Urinary bladder (tissue), 4 donors: ENCODE results near the gene ASB16. TPM values are rescaled to one million over a fixed set of nuclear protein-coding genes. Genes with fewer than 3 reads are reported as not detected.
"Not testable (repeated sequence)": the region's sequence is repeated elsewhere in the genome, so short reads cannot be mapped to it uniquely, and the experiment has no call there.

Experiments used
- DNase-seq: peaks from one replicate; pipeline ENCODE4 v3.0.0-alpha.2; 2015; ENCODE audit errors: extremely low spot score
- H3K27ac ChIP-seq: one replicate; pipeline ENCODE4 v1.5.1; 2013; ENCODE audit warnings: low read depth, mild to moderate bottlenecking, moderate library complexity
- H3K36me3 ChIP-seq: one replicate; pipeline ENCODE4 v1.6.1; 2013; ENCODE audit warnings: mild to moderate bottlenecking, moderate library complexity; ENCODE audit not compliant: insufficient read depth
- H3K4me1 ChIP-seq: one replicate; pipeline ENCODE4 v1.6.1; 2013; ENCODE audit warnings: mild to moderate bottlenecking, moderate library complexity; ENCODE audit not compliant: insufficient read depth
- H3K4me3 ChIP-seq: one replicate; pipeline ENCODE4 v1.5.1; 2013; ENCODE audit warnings: low read depth, low read length
- WGBS: extraction: QIAGEN DNeasy Blood & Tissue Kit; methylation state at CpG from one replicate; pipeline ENCODE4 v1.1.7; 2013; 5-methylcytosine and 5-hydroxymethylcytosine counted together
- polyA plus RNA-seq: library from polyadenylated mRNA; stranded (reverse); fragments of 200-250 nt; gene quantifications from one replicate; pipeline ENCODE4 v1.2.3, GENCODE V29; 2013
- total RNA-seq: library from RNA; depleted of rRNA; stranded (reverse); fragments of >200 nt; gene quantifications from one replicate; pipeline ENCODE4 v1.2.3, GENCODE V29; 2014
- donor health status: healthy with polysubstance abuse.
- donor health status: healthy.

The ASB16 gene
- total and polyA plus RNA-seq, 2 donors, result 0.69 to 1.2 TPM

DNA sequence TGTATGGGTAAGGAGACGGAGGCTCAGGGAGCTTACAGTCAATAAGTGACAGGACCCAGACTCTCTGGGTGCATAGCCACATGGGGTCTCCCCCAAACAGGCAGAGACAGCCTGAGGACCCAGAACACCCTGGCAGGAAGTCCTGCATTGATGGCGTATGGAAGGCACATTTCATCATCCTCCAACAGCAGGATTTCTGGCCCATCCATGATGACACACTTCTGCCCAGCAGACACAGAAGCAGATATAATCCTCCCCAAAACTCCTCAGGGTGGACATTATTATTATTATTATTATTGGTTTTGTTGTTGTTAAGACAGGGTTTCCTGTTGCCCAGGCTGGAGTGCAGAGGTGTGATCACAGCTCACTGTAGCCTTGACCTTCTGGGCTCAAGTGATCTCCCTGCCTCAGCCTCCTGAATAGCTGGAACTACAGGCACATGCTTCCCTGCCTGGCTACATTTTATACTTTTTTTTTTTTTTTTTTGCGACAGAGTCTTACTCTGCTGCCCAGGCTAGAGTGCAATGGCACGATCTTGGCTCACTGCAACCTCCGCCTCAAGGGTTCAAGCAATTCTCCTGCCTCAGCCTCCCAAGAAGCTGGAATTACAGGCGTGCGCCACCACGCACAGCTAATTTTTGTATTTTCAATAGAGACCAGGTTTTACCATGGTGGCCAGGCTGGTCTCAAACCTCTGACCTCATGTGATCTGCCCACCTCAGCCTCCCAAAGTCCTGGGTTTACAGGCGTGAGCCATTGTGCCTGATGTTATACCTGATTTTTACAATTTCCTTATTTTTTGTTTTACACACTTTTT, 35.5 kb upstream of the ASB16 start:
- Histone ChIP-seq H3K27ac (no peak overlapping the region), H3K4me1 (no peaks in the 10 kb centered on the region), H3K36me3 (no peaks in the 10 kb centered on the region), H3K4me3 (no peak overlapping the region)
- 90% methylated on average over 9 of the region's 9 CpGs for WGBS
- no peak for DNase-seq

DNA sequence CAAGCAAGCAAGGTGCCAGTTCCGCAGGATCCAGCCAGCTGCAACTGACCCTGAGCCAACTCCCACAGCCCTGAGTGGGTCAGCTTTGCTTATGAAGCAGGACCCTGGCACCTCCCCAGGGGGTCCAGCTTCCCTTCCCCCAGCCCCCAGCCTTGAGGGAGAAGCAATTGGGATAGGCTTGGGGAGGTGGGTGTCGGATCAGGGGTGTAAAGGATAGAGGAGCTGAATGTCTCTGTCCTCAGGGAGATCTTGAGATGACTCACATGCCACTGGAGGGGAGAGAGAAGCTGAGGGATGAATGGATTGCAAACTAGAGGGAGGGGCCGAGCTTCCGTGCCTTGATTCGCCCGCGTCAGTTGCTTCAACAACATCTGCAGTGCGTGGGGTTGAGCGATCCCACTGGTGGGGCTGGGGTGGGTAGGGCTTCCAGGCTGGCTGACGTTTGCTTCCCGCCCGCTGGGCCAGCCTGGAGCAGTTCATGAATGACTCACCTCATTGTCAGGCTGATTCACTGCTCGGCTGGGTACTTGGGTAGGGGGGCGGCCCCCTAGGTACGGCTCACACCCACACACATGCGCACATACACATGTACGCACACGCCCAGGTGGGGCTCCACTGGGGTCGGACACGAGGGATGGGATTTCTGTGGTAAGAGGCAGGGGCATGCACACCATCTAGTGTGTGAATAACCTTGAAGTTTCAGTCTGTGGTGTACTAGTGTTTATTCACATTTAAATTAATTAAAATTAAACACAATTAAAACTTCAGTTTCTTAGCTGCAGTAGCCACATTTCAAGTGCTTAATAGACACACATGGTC, 32.4 kb upstream of the ASB16 start:
- Histone ChIP-seq H3K36me3 (no peaks in the 10 kb centered on the region), H3K27ac (no peak overlapping the region), H3K4me1 (no peaks in the 10 kb centered on the region), H3K4me3 (no peak overlapping the region)
- peak; percentile 71 for DNase-seq
- WGBS, result 2% methylated on average over 20 of the region's 20 CpGs

DNA sequence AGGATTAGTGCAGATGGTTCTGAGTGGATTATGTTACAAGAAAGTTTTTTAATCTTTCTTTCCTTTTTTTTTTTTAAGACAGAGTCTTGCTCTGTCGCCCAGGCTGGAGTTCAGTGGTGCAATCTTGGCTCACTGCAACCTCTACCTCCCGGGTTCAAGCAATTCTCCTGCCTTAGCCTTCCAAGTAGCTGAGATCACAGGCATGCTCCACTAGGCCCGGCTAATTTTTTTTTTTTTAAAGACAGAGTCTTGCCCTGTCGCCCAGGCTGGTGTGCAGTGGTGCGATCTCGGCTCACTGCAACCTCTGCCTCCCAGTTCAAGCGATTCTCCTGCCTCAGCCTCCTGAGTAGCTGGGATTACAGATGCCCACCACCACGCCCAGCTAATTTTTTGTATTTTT, 26.6 kb upstream of the ASB16 start:
- 90% methylated on average over 8 of the region's 8 CpGs for WGBS
- H3K4me3 ChIP-seq, H3K4me1 ChIP-seq, H3K36me3 ChIP-seq, H3K27ac ChIP-seq, DNase-seq: not testable (repeated sequence)

DNA sequence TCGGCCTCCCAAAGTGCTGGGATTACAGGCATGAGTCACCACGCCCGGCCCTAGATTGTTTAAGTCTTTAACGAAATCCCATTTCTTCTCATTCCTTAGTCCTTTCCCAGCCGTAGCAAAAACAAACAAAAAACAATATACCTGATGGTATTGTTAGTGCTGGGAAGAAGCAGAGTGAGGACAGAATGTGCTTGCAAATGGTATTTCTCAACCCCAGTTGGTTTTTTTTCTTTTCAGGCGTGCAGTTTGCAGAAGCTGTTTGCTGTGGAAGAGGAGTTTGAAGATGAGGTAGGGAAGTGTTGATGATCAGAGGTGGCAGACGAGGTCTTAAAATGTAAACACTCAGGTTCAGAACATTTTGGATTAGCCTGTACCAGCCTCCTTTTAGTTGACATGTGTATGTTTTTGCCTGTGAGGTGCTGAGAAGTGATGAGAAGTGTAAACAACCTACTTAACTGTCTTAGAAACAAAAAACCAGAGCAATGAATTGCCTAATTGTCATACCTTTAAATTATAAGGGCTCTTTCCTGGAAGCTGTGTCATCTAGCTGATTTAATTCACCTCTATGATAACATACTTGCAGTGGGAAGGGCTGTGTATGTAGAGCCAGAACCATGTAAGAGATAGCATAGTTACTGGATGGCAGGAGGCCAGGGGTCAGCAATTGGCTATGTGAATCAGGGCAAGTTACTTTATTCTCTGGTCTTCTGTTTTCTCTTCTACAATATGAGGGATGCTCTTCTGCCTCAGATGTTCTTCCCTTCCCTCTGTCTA, 25.4 kb upstream of the ASB16 start:
- WGBS, result 88% methylated on average over 7 of the region's 7 CpGs

DNA sequence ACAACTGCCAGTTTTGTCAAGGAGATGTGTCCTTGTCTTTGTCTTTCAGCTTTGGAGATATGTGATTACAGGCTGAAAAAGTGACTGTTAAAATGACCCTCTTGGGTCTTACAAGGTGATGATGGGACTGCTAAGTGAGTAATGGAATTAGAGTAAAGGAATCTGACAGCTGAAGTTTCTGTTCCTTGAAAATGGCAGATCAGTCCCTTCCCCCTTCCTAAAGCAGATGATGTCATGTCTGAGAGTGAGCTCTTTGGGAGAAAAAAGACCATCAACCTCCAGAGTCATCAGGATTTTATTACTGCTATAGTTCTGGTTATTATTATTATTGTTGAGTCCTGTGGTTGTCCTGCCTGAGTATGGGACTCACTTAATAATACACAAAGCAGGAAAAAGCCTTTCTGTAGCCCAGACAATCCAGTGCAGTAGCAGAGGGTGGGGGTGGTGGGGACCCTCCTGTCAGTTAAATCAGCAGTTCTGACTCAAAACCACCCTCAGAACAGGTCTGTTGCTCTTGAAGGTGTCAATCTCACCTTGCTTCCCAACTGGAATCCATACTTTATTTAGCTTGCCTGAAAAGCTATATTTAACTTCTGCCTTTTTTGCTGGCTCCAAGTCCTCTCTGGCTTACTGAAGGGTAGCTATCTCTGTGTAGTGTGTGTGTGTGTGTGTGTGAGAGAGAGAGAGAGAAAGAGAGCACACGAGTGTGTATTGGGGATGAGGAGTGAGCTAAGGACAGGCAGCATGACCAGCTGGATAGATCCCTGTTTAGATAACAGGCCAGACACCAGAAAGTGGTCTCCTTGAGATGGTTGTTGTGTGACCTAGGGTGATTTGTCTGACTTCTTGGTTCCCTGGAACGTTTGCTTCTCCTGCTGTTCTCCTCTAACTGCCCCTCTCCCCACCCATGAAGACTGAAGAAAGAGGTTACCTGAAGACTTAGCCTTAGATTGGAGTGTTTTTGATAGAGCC, 23.8 kb upstream of the ASB16 start:
- Histone ChIP-seq H3K36me3 (no peaks in the 10 kb centered on the region), H3K4me1 (no peaks in the 10 kb centered on the region), H3K4me3 (no peak overlapping the region), H3K27ac (no peak overlapping the region)
- DNase-seq, result no peak
- WGBS, result 36% methylated on average over 2 of the region's 2 CpGs

More for the DNA sequence above, 25.4 kb upstream of the ASB16 start:
- Histone ChIP-seq H3K4me3 (no peak overlapping the region), H3K27ac (no peak overlapping the region), H3K4me1 (no peaks in the 10 kb centered on the region), H3K36me3 (no peaks in the 10 kb centered on the region)
- DNase-seq, result no peak

DNA sequence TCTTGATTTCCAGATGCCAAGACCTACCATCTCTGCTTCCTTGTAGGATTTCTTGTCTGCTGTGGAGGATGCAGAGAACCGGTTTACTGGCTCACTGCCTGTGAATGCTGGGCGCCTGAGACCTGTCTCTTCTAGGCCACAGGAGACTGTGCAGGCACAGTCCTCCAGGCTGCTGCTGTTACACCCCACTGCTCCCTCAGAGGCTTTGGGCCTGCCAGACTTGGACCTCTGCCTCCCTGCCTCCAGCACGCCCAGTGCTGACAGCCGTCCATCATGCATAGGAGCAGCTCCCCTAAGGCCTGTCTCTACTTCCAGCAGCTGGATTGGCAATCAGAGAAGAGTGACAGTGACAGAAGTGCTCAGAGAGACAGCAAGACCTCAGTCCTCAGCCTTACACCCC, 22.7 kb upstream of the ASB16 start:
- H3K27ac ChIP-seq, result no peak overlapping the region
- 88% methylated on average over 4 of the region's 4 CpGs for WGBS
- DNase-seq, result no peak
- H3K4me1 ChIP-seq, result no peaks in the 10 kb centered on the region
- no peak overlapping the region for H3K4me3 ChIP-seq
- H3K36me3 ChIP-seq, result no peaks in the 10 kb centered on the region

DNA sequence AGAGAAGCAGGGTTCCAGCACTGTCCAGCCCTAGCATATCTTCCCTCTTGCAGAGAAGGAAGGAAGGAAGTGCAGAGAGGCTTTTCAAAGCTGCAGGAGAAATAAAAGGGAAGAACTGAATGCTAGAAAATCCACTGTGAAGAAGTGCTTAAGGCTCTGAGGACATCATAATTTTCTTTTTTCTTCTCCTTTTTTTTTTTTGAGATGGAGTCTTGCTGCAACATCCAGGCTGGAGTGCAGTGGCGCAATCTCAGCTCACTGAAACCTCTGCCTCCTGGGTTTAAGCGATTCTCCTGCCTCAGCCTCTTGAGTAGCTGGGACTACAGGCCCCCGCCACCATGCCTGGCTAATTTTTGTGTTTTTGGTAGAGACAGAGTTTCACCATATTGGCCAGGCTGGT, 21.4 kb upstream of the ASB16 start:
- not testable (repeated sequence) for H3K4me1 ChIP-seq, DNase-seq, H3K27ac ChIP-seq, H3K36me3 ChIP-seq, H3K4me3 ChIP-seq
- 96% methylated on average over 3 of the region's 3 CpGs for WGBS

DNA sequence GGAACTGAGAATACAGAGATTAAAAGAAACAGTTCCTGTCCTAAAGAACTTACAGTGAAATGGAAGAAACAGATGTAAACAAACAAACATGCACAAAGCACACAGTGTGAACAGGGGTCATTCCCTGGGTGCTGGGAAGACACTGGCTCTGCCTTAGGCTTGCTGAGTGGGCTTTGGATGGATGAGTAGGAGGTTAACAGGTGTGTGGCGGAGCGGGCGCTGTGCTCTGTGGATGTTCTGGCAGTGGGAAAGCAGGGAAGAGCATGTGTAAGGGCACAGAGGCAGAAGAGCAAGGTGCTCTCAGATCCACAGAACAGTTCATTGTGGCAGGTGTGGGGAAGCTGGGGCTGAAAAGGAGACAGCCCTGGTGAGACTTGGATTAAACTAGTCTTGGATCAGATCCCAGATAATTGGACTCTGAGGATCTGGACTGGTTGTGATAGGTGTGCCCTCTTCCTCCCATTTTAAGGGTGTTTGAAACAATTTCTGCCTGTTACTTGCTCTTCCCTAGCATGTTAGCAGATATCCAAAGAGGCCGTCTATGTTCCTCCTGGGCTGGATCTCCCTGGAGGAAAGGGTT, 20.7 kb upstream of the ASB16 start:
- Histone ChIP-seq H3K4me3 (no peak overlapping the region), H3K36me3 (no peaks in the 10 kb centered on the region), H3K27ac (no peak overlapping the region), H3K4me1 (no peaks in the 10 kb centered on the region)
- 96% methylated on average over 4 of the region's 4 CpGs for WGBS
- no peak for DNase-seq

DNA sequence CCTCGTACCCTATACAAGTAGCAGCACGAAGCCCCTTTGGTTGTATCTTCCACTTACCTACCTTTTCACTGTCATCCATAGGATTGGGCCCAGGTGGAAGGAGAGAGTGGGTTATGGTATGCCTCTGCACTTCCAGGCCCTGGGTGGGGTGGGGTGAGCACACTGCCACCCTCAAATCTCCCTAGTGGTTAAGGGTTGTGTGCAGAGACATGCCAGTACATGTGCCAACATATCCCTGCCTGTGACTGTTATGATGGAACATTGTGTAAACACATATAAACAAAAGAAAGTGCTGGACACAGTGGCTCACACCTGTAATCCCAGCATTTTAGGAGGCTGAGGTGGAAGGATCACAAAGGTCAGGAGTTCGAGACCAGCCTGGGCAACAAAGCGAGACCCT, 17.6 kb upstream of the ASB16 start:
- Histone ChIP-seq H3K36me3 (no peaks in the 10 kb centered on the region), H3K4me3 (no peak overlapping the region), H3K4me1 (no peaks in the 10 kb centered on the region), H3K27ac (no peak overlapping the region)
- no peak for DNase-seq
- WGBS, result 95% methylated on average over 4 of the region's 4 CpGs

DNA sequence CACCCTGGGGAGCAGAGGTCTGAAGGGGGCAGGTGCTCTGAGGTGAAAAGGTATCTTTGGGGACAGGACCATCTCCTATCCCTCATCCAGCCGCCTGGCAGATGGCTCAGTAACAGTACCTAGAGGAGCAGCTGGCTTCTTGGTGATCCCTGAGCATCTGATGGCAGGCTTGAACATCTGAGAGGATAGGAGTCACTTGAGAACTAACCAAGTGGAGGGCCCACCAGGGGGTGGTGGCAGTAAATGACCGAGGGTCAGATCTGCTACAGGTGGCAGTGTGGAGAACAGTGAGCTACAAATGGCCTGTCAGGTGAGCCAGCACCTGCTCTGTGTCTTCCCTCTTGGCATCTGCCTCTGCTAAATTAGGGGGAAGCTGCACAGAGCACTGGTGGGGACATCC, 15.0 kb upstream of the ASB16 start:
- no peaks in the 10 kb centered on the region for H3K36me3 ChIP-seq
- DNase-seq, result no peak
- H3K27ac ChIP-seq, result no peak overlapping the region
- no peak overlapping the region for H3K4me3 ChIP-seq
- WGBS, result 85% methylated on average over 2 of the region's 2 CpGs
- no peaks in the 10 kb centered on the region for H3K4me1 ChIP-seq

DNA sequence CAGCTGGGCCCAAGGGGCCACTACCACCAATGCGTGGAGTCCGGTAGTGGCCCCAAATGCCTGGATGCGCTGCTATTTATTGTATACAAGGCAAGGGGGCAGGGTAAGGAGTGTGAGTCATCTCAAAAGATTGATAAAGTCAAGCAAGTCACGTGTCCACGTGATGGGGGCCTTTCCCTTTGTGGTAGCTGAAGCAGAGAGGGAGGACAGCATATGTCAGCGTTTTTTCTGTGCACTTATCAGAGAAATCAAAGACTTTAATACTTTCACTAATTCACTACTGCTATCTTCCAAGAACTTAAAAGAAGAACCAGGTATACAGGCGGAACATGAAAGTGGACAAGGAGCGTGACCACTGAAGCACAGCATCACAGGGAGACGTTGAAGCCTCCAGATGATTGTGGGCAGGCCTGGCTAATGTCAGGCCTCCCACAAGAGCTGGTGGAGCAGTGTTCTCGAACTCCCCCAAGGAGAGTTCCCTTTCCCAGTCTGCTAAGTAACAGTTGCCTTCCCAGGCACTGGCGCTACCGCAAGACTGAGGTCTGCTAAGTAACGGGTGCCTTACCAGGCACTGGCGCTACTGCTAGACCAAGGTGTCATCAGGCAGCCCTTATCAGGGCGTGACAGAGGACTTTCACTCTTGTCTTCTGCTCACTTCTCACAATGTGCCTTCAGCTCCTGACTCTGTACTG, 10.8 kb upstream of the ASB16 start:
- 88% methylated on average over 15 of the region's 15 CpGs for WGBS
- DNase-seq, result no peak
- Histone ChIP-seq H3K27ac (no peak overlapping the region), H3K4me1 (no peaks in the 10 kb centered on the region), H3K36me3 (no peaks in the 10 kb centered on the region), H3K4me3 (no peak overlapping the region)

DNA sequence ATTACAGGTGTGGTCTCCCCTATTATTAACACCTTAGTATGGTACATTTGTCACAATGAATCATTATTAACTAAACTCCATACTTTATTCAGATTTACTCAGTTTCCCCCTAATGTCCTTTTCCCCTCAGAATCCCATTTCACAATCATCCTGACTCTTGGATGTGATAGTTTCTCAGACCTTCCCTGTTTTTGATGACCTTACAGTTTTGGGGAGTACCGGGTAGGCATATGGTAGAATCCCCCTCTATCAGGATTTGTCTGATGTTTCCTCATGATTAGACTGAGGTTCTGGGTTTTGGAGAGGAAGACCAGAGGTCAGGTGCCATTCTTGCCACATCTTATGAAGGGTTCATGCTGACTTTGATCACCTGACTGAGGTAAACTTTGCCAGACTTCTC, 6.0 kb upstream of the ASB16 start:
- H3K4me3 ChIP-seq, result no peak overlapping the region
- WGBS, result 92% methylated on average over 1 of the region's 1 CpG
- no peak for DNase-seq
- no peaks in the 10 kb centered on the region for H3K4me1 ChIP-seq
- H3K36me3 ChIP-seq, result no peaks in the 10 kb centered on the region
- no peak overlapping the region for H3K27ac ChIP-seq
